OCI-LY1 (cell line): ENCODE data around the gene CEP250.

Experiments
- H2AFZ ChIP-seq: fragments of 200-600 bp; sonication (generic), shearing (Covaris generic); 2 replicates; pipeline ENCODE4 v1.6.0; 2014; ENCODE audit warnings: antibody characterized with exemption, mild to moderate bottlenecking, low read length
- H3F3A ChIP-seq: fragments of 200-600 bp; sonication (generic), shearing (Covaris generic); 2 replicates; pipeline ENCODE4 v1.6.0; 2014; ENCODE audit warnings: mild to moderate bottlenecking, antibody characterized with exemption, low read length, moderate library complexity; ENCODE audit not compliant: insufficient read depth
- H3K27ac ChIP-seq: fragments of 200-600 bp; sonication (generic); 2 replicates; pipeline ENCODE4 v1.5.1; 2014; ENCODE audit warnings: low read length, mixed run types, mild to moderate bottlenecking, low read depth; ENCODE audit not compliant: poor library complexity, severe bottlenecking
- H3K27me3 ChIP-seq: fragments of 200-600 bp; sonication (generic); 2 replicates; pipeline ENCODE4 v1.6.0; 2014; ENCODE audit warnings: antibody characterized with exemption, mild to moderate bottlenecking, low read length, moderate library complexity; ENCODE audit not compliant: insufficient read depth
- H3K36me3 ChIP-seq: fragments of 200-600 bp; sonication (generic); 2 replicates; pipeline ENCODE4 v1.6.1; 2014; ENCODE audit warnings: mild to moderate bottlenecking, antibody characterized with exemption, low read length, moderate library complexity, mixed read lengths; ENCODE audit not compliant: insufficient read depth
- H3K4me1 ChIP-seq: fragments of 200-600 bp; sonication (generic); 2 replicates; pipeline ENCODE4 v1.5.1; 2014; ENCODE audit warnings: mild to moderate bottlenecking, low read length, moderate library complexity; ENCODE audit not compliant: insufficient read depth, severe bottlenecking
- H3K4me2 ChIP-seq: fragments of 200-600 bp; sonication (generic), shearing (Covaris generic); 2 replicates; pipeline ENCODE4 v1.6.1; 2014; ENCODE audit warnings: low read length
- H3K4me3 ChIP-seq: fragments of 200-600 bp; sonication (generic); 2 replicates; pipeline ENCODE4 v1.5.1; 2014; ENCODE audit warnings: low read length, low read depth, mild to moderate bottlenecking, mixed read lengths; ENCODE audit not compliant: poor library complexity, severe bottlenecking
- H3K79me2 ChIP-seq: fragments of 200-600 bp; shearing (Covaris generic); 2 replicates; pipeline ENCODE4 v1.6.1; 2016; ENCODE audit warnings: mixed run types, low read length, mixed read lengths; ENCODE audit not compliant: insufficient read depth
- H3K9ac ChIP-seq: fragments of 200-600 bp; sonication (generic), shearing (Covaris generic); 2 replicates; pipeline ENCODE4 v1.6.1; 2014; ENCODE audit warnings: mild to moderate bottlenecking, low read length, mixed read lengths
- H3K9me2 ChIP-seq: fragments of 200-600 bp; sonication (generic), shearing (Covaris generic); 2 replicates; pipeline ENCODE4 v1.6.1; 2014; ENCODE audit warnings: low read depth, mild to moderate bottlenecking, low read length, mixed read lengths
- H3K9me3 ChIP-seq: fragments of 200-600 bp; shearing (Covaris generic); 2 replicates; pipeline ENCODE4 v1.6.1; 2014; ENCODE audit warnings: low read length, mixed read lengths
- H4K20me1 ChIP-seq: fragments of 200-600 bp; sonication (generic), shearing (Covaris generic); 2 replicates; pipeline ENCODE4 v1.6.0; 2016; ENCODE audit warnings: mild to moderate bottlenecking, low read length; ENCODE audit not compliant: insufficient read depth
- CTCF ChIP-seq: fragments of 200-600 bp; sonication (generic), shearing (Covaris generic); IDR thresholded peaks from 2 replicates; pipeline ENCODE4 v1.5.1; 2017; ENCODE audit warnings: mild to moderate bottlenecking, antibody characterized with exemption, low read length, moderate library complexity, mixed read lengths
- EZH2 ChIP-seq: fragments of 200-600 bp; sonication (generic), shearing (Covaris generic); IDR thresholded peaks from 2 replicates; pipeline ENCODE4 v1.8.0; 2017; ENCODE audit warnings: borderline replicate concordance, mixed run types, mild to moderate bottlenecking, antibody characterized with exemption, low read length, moderate library complexity, mixed read lengths

The CEP250 gene

GRCh38 chr20:35499271-35499670 lies 43.9 kb downstream of the CEP250 start:
- no peak overlapping the region for H3K9ac ChIP-seq
- H3K9me3 ChIP-seq: no peaks in the 10 kb centered on the region
- H4K20me1 ChIP-seq: no peaks in the 10 kb centered on the region
- peaks cover 96% of the 10 kb centered on the region for H3K36me3 ChIP-seq
- H3K79me2 ChIP-seq: no peaks in the 10 kb centered on the region
- peaks cover 14% of the 10 kb centered on the region for H3K4me1 ChIP-seq
- no peaks in the 10 kb centered on the region for H3K9me2 ChIP-seq
- H3F3A ChIP-seq: no peaks in the 10 kb centered on the region
- H3K4me2 ChIP-seq: no peak overlapping the region
- TF ChIP-seq CTCF: no peak
- no peak for TF ChIP-seq EZH2
- H3K4me3 ChIP-seq: no peak overlapping the region
- no peaks in the 10 kb centered on the region for H3K27me3 ChIP-seq
- H2AFZ ChIP-seq: no peak overlapping the region
- H3K27ac ChIP-seq: no peak overlapping the region

- H3K9ac ChIP-seq: no peak overlapping the region
- no peaks in the 10 kb centered on the region for H3K27me3 ChIP-seq
- H3K4me3 ChIP-seq: no peak overlapping the region
- no peaks in the 10 kb centered on the region for H3K9me3 ChIP-seq
- H3K4me2 ChIP-seq: no peak overlapping the region; the same call in 1 of the 2 replicates
- peaks cover 19% of the 10 kb centered on the region for H3K4me1 ChIP-seq
- H3K9me2 ChIP-seq: no peaks in the 10 kb centered on the region
- TF ChIP-seq CTCF (no peak), EZH2 (no peak)
- H4K20me1 ChIP-seq: no peaks in the 10 kb centered on the region
- peak overlapping the region; percentile 46 for H3K27ac ChIP-seq
- H2AFZ ChIP-seq: no peak overlapping the region
- no peaks in the 10 kb centered on the region for H3F3A ChIP-seq
- no peaks in the 10 kb centered on the region for H3K79me2 ChIP-seq
- peaks cover 90% of the 10 kb centered on the region for H3K36me3 ChIP-seq
Observed at GRCh38 chr20:35502352-35502751, 47.0 kb downstream of the CEP250 start.

GRCh38 chr20:35503281-35503680 lies 47.9 kb downstream of the CEP250 start:
- Histone ChIP-seq H3K9ac (no peak overlapping the region), H3K4me1 (peaks cover 19% of the 10 kb centered on the region), H2AFZ (no peak overlapping the region), H3K9me3 (no peaks in the 10 kb centered on the region), H3F3A (no peaks in the 10 kb centered on the region), H3K79me2 (no peaks in the 10 kb centered on the region), H3K9me2 (no peaks in the 10 kb centered on the region), H3K4me2 (no peak overlapping the region), H4K20me1 (no peaks in the 10 kb centered on the region), H3K27ac (no peak overlapping the region), H3K4me3 (no peak overlapping the region), H3K36me3 (peaks cover 90% of the 10 kb centered on the region), H3K27me3 (no peaks in the 10 kb centered on the region)
- TF ChIP-seq EZH2: no peak
- TF ChIP-seq CTCF: no peak
